HG02973 (cell line): ENCODE results near the gene PDZRN3.

ENCODE experiments used
- ATAC-seq: cut with Tn5 transposase; IDR thresholded peaks from one replicate; pipeline ENCODE4 v1.9.1; 2021; ENCODE audit warnings: moderate library complexity; ENCODE audit not compliant: unreplicated experiment

PDZRN3 gene

DNA sequence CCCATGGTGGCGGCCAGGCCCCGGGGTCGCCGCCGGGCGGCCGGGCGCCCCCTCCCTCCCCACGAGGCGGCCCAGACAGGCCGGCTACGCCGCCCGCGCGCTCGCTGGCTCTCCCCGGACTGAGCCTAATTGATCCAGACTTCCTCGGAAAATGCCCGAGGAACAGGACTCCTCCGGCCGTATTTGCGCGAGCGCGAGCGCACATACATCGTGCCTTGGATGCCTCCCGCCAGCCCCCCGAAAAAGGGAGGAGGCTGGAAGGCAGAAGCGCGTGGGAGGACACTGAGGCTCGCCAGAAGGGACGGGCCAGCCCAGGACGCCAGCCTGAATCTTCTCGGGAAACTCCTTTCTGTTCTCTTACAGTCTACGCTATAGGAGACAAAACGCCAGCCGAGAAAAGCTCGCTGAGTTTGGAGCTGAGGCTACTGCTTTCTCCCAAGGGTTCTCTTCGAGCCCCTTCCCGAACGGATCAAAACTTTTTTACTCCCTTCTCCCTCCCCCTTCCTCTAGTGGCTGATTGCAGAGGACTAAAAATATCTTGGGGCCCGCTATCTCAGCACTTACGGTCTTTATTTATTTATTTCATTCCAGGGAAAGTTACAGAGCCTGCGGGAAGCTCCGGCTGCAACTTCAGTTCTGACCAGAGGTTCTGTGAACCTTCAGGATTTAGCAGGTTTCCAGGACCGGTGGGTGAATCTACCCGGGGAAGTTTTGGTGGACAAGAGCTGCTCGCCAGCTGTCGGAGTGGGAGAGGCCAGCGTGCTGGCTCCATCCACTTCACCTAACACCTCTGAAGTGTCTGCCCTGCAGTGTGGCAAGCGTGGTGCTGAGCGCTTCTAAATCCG is at the start of gene PDZRN3:
PDZRN3 (minus strand) TSS at position 121 of the 845 bp plus-strand sequence.
- no peak for ATAC-seq

DNA sequence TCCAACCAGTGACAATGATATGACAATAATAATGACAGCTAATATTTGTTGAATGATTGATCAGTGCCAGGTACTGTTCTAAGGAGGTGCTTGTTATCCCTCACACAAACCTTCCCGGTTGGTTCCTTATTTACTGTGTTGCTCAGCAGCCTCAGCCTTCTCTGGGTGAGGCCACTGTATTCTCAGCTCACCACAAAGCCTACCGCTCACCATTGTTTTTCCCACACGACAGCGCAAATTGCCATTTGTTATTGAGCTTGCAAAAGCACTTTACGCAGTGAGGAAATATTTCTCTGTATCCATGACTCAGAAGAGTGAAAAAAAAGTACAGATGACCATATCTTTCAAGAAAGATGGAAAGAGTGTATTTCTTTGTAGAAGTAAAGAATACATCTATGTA is 49.5 kb upstream of the PDZRN3 start:
- no peak for ATAC-seq

DNA sequence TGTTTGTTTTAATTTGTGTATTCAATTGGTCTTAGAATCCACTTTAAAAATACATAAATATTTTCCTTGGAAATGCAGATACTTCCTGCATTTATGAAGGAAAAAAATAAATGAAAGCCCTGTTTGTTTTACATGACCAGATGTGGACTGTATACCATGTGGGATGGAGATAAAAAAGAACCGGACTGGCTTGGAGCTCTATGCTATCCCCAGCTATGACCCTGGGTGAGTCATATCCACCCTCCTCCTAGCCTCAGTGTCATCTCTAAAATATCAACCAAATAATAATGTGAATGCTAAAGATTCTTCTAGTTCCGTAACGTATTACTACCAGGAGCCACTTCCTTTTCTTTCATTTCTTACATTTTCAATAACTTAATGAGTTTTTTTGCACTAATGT is 44.5 kb upstream of the PDZRN3 start:
- no peak for ATAC-seq

DNA sequence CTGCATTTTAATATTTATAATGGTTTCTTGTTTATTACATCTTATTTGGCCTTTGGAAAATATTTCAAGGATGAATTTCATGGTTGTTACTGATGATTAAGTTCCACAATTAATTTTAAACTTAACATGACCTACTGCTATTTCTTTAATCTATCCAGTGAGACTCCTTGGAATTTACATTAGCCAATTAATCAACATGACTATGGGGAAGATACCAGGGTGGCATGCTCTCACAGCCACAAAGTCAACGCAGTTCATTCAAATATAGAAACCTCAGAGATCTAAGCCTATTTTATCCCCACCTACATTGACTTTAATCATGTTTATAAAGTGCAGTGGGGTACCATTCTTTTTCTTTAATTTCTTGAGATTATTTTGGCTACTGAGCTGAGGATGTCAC is 43.6 kb upstream of the PDZRN3 start:
- ATAC-seq, result no peak

DNA sequence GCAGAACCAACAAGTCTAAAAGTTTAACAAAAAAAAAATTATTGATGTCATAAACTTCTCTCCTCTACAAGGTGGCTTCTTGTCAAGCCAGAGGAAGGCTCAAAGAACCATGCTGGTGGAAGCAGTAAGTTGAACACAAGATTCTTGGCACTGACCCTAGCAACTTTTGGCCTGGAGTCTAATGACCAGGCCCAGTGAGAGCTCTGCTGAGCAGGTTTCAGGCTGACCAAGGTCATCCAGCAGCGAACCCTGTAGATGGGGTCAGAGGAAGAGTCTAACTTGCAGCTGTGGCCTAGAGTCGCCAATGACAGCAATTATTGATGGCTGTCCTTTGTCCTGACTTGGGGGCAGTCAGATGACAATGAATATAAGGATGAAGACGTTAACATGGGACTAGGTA is 43.1 kb upstream of the PDZRN3 start:
- no peak for ATAC-seq

DNA sequence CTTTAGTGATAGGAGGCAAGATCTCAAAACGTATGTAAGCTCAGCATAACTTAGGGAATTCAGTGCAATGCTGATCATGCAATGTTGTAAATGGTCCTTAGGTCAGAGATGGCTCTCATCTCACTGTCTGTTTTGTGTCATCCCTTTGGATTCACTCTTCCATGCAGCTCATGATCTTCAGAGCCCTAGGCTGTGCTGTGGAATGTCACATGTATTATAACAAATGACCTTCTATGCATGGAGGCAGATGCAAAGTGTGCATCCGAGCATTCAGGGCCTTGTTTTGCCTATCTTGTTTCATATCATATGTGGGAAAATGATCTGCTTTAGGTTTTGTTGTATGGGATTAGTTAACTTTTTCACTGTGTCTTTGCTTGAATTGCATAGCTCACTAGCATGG is 40.5 kb upstream of the PDZRN3 start:
- no peak for ATAC-seq

DNA sequence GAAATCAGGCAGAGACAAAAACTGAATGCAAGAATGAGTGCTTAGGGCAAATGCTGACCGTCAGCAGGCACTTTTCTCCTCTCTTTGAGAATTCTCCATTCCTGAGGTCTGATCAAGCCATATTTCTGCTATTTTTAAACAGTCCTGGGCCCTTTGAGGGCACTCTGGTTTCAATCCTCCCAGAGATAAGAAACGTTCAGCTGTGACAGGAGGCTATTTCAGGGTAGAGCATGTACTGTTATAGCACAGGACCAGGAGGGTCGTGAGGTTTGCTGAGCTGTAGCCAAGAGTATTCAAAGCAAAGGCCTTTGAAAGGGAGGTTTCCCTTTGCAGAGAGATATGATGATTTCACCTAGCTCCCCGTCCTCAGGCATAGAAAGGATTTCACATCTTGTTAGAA is 39.6 kb upstream of the PDZRN3 start:
- ATAC-seq, result no peak

DNA sequence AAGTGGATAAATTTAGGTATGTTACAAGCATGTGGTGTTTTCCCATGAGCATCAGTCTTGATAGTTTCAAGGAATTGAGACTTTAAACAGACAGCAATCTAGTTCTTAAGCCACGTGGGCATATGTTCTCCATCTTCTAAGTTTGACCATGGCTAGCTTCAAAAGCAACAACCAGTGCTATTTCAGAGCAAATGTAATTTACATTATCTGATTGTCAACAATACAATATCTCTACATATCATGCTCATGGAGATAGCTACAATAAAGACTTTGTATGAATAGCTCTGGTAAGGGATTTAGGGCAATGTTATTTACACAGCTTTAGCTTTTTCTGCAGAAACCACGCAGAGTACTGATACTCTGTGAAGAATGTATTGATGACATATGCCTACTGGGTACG is 38.8 kb upstream of the PDZRN3 start:
- no peak for ATAC-seq

DNA sequence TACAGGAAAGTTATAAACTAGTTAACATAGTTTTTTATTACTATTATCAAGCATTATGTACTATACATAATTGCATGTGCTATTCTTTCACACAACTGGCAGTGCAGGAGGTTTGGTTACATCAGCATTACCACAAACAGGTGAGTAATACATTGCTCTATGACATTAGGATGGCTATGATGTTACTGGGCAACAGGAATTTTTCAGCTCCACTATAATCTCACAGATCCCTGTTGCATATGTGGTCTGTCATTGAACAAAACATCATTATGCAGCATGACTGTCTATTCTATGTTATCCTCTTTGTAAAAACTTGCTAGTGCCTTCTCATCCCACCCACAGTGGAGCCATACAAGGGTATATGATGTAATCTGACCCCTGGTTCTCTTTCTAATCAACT is 36.5 kb upstream of the PDZRN3 start:
- ATAC-seq, result no peak

DNA sequence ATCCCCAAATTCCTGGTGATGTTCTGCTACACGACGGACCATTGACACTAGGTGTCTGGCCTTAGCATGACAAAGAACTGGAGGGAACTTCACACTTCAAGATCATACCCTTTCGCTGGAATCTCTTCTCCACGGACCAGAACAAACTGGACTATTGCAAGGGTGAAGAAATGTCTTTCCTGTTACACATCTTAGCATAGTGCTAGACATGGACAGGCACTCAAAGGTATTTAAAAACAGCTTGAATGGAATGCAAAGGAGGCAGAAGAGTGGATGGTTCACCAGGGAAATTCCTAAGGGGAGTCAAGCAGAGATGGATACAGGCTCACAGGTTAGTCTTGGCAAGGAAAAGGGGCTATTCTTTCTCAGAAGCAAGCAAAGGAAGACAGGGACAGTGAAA is 33.5 kb upstream of the PDZRN3 start:
- no peak for ATAC-seq

DNA sequence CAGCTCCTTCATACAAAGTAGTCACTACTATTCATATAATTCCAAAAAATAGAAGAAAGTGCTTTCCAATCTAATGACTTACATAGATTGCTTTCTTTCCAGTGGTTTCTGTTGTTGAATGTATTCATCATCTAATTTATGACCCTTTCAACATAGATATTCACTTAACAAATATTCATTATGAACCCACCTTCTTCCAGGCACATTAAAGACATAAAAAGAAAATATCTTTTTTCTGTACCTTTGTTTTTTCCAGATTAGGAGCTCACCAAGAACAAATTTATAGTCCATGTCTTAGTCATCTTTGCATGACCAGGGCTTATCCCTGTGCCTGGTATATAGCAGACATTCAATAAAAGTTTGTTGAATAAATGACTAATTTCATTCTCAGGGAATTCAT is 32.4 kb upstream of the PDZRN3 start:
- no peak for ATAC-seq

DNA sequence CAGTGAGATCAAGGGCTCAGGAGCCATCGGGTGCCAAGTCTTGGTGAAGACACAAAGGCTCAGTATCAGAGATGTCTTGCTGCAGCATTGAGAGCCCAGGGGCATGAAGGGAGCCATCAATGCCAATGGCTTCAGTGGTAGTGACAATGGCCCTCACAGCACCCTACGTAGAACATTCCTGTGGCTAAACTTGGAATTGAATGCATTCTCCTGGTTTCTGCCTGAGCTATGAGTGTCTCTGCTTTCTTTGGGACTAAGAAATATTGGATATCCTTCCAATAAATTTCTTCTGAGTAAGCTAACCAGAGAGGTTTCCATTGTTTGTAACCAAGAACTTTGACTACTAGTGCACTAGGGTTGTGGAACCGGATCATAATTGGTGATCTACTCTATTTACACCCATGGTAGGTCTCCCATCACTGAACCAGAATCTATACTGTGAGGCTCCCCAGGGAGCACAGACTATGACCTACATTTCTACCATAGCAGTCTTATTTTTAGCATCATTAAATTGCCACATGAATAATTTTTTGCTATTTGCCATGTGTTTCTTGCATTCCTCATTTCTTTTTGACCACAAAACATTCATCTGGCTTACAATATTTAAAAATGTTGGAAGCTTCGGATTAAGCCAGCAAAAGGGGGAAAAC is 31.6 kb upstream of the PDZRN3 start:
- no peak for ATAC-seq

DNA sequence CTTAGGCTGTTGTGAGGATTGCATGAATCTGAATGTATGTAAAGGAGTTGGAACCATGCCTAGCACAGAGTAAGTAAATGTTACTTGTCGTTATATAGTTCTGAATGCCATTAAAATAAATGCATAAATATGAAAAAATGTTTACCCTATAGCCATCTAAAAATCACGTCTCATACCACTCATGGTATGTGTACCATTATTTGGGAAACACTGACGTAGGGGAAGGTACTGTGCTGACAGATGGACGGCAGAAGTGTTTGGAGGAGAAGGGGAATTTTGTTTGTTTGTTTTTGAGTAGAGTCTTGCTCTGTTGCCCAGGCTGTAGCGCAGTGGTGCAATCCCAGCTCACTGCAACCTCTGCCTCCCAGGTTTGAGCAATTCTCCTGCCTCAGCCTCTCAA is 30.5 kb upstream of the PDZRN3 start:
- no peak for ATAC-seq

DNA sequence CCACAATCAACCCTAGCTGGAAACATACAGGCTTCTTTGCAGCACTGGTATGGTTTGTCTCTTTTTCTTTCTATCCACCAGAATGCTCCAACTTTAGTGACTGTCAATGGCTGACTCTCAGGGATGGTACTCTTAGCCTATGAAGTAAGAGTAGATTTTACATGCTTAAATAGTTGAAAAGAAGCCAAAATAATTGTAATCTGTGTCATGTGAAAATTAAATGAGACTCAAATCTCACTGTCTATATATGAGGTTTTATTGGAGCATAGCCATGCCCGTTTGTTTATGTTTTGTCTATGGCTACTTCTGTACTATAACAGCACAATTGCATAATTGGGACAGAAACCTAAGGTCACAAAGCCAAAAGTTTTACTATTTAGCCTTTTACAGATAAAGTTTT is 29.1 kb upstream of the PDZRN3 start:
- ATAC-seq, result no peak

DNA sequence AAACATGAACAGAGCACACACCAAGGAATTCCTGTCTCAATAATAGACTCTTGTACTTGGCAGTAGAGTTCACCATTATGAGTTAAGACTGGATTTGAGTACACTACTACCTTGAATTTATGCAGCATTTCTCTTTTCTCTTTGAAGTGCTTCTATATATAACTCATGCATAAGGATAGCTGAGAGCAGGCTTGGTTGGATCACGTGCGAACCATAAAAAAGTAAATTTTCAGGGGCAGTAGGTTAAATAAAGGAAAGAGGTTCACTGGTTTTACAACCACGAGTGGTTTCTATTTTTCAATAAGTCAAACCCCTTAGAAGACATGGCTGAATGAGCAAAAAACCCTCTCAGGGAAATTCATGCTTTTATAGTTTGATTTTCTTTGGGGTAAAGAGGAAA is 28.6 kb upstream of the PDZRN3 start:
- ATAC-seq, result no peak

DNA sequence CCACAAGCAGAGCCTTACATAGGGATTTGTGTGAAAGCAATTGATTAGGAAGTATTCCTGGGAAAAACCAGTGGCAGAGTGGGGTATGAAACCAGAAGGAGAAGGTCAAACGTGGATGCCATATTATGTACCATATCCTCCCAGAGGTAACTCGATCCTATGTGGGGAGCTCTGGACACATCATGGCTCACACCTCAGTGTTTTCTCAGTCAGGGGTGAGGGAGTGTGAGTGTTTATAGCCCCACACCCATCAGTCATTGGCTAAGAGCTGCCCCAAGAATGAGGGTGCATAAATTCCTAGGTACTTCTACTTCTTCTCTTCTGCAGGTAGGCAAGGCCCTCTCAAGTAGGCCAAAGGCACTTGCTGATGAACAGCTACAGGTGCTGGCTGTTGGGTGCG is 28.2 kb upstream of the PDZRN3 start:
- ATAC-seq, result no peak

DNA sequence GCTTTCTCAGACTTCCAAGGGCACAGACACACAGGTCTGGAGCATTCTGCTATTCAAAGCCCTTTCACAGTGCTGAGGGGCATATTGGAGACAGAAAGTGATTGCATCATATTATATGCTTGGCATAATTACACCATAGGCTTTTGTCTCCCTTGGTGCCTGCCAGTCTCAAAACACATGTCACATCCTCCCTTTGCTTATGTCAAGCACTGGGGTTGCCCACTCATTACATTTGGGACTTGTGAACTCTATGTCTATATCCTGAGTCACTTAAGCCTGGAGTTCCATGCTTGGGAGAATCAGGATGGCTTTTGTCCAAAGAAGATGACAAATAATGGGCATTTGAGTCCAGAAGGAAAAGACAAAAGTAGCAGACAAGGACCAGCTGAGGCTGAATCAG is 12.3 kb upstream of the PDZRN3 start:
- no peak for ATAC-seq

DNA sequence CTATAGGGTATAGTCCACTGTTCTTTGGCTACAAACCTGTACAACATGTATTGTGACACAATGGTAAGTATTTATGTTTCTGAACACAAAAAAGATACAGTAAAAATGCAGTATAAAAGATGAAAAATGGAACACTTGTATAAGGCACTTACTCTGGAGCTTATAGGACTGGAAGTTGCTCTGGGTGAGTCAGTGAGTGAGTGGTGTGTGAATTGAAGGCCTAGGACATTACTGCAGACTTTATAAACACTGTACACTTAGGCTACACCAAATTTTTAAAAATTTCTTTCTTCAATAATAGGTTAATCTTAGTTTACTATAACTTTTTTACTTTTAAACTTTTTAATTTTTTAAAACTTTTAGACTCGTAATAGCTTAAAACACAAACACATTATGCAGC is 10.5 kb upstream of the PDZRN3 start:
- ATAC-seq, result no peak

DNA sequence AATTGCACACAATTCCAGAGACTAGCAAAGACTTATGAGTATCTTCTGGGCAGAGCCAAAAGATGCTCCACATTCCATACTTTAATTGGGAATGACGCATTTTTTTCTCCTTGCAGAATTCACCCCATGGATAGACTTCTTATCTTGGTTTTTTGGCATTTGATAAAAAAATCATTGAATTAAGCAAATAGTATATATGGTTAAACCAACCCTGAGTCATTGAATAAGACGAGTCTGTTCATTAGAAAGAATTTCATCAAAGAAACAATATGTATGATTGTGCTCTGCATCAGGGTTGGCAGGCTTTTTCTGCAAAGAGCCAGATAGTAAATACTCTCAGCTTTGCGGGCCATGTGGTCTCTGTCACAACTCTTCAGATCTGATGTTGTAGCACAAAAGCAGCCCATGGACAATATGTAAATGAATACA is 9.2 kb upstream of the PDZRN3 start:
- ATAC-seq, result no peak

DNA sequence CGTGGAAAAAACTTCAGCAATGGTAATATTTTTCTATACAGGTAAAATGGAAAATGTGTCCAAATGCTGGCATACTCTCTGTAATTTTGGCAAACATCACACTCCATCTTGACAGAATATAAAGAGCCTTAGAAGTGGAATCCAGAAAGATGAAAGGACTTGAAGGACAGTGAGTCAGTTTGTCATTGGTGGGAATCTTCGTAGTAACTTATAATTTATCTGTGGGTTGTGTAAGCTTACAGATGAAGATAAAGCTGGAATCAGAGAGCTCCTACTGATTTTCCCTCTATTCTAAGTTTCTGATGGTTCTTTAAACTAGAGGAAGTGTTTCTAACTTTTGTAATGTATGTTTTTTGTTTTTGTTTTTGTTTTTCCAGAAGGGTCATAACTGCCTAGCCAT is 8.7 kb upstream of the PDZRN3 start:
- ATAC-seq, result no peak

DNA sequence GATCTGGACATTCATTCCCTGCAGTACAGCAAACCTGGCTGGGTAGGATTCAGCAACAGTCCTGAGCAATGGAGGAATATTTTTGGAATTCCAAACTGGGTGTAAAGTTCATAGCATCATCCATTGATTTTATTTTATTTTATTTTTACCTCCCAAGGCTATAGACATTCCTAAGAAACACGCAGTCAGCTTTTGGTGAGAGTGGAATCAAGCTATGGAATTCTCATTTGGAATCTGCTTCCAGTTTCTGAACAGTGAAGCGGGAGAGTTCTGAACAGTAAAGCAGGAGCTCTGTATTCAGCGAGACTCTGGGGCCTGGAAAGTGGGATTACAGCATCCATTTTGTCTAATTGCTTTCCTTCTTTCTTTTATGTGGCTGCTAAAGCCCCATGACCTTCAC is 1.4 kb upstream of the PDZRN3 start:
- ATAC-seq, result no peak

DNA sequence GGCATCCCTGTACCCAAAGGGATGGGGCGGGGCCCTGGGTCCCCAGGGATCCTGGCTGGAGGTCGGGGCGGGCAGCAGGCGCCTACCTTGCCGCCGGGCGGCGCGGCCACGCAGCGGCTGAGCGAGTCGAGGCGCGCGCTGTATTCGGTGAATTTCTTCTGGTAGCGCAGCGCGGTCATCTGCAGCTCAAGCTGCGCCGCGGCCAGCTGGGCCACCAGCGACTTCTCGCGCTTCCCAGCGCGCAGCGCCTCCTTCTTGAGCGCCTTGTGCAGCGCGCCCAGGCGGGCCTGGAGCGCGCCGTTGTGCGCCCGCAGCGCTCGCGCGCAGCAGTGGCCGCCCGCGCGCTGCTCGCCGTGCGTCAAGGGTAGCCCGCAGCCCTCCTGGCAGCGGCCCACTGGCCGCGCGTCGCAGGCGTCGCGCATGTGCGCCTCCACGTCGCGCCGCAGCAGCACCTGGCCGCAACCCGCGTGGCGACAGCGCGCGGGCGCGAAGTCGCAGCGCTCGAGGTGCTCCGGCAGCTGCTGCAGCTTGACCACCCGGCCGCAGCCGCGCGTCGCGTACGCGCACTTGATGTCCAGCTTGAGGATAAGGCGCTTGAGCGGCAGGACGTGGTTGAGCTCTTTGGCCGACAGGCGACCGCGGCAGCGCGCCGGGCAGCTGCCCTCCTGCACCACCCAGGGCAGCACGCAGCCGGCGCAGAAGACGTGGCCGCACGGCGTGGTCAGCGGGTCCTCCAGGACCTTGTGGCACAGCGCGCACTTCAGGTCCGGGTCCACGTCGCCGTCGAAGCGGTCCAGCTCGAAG is 522 bp downstream of the PDZRN3 start:
- no peak for ATAC-seq
